ENCODE data around the gene RFX4. TPM values are rescaled to one million over a fixed set of nuclear protein-coding genes. Genes with fewer than 3 reads are reported as not detected.

The RFX4 gene
- total and polyA plus RNA-seq, 2 of the 8 experiments (the other 6 are each of a cell fraction or from before 2014, with no cell fraction given) = 0.06 TPM; not detected in 1

- TF ChIP-seq SIN3A (conservative IDR thresholded peaks at IDR 0.05 in 1 of 2, IDR thresholded peaks at IDR 0.05 in 1 of 2; ENCODE audit: low read depth in 1 of 2, low read length in 2 of 2) (no peak), TAF7 (optimal IDR thresholded peaks at IDR 0.05; ENCODE audit: borderline replicate concordance, low read depth, low read length) (no peak), CBX5 (IDR thresholded peaks at IDR 0.05; ENCODE audit: low read depth, low read length) (no peak), ATF2 (IDR thresholded peaks at IDR 0.05; ENCODE audit: low read length) (no peak), CTBP2 (IDR thresholded peaks at IDR 0.05; ENCODE audit: borderline replicate concordance, insufficient read depth, insufficient read length, low read length) (no peak), CTCF (IDR thresholded peaks at IDR 0.05; ENCODE audit: control extremely low read depth in 1 of 3, insufficient read depth in 1 of 3, low read depth in 1 of 3, low read length in 3 of 3) (no peak)
These were observed 16.5 kb downstream of the RFX4 start (continued) for GRCh38 chr12:106599302-106599701.
